ENCODE results near the gene DHRS1. TPM values are rescaled to one million over a fixed set of nuclear protein-coding genes. Genes with fewer than 3 reads are reported as not detected.

DHRS1 gene
- total RNA-seq, 1 experiment from 2014 or later = 34.7 TPM

DNA sequence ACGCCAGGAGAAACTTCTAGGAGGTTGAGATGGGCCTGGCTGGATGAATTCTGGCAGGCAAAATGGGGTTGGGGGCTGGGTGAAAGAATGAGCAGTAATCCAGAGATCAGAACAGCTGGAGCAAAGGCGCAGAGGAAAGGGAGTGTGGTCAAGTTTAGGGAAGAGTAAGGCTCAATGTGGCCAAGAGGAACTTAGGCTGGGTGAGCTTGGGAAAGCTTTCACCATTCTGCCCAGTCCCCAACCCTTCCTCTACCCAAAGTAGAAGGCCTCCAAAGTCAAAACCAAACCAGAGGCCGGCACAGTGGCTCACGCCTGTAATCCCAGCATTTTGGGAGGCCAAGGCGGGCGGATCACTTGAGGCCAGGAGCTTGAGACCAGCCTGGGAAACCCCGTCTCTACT is 17.9 kb downstream of the DHRS1 start (continued):
- TF ChIP-seq CBX3 (IDR thresholded peaks at IDR 0.05; ENCODE audit: low read depth) = no peak
- TF ChIP-seq, protein P1, sequence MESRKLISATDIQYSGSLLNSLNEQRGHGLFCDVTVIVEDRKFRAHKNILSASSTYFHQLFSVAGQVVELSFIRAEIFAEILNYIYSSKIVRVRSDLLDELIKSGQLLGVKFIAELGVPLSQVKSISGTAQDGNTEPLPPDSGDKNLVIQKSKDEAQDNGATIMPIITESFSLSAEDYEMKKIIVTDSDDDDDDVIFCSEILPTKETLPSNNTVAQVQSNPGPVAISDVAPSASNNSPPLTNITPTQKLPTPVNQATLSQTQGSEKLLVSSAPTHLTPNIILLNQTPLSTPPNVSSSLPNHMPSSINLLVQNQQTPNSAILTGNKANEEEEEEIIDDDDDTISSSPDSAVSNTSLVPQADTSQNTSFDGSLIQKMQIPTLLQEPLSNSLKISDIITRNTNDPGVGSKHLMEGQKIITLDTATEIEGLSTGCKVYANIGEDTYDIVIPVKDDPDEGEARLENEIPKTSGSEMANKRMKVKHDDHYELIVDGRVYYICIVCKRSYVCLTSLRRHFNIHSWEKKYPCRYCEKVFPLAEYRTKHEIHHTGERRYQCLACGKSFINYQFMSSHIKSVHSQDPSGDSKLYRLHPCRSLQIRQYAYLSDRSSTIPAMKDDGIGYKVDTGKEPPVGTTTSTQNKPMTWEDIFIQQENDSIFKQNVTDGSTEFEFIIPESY (IDR thresholded peaks at IDR 0.05; ENCODE audit: extremely low read depth, insufficient replicate concordance, low read length) = no peak

DNA sequence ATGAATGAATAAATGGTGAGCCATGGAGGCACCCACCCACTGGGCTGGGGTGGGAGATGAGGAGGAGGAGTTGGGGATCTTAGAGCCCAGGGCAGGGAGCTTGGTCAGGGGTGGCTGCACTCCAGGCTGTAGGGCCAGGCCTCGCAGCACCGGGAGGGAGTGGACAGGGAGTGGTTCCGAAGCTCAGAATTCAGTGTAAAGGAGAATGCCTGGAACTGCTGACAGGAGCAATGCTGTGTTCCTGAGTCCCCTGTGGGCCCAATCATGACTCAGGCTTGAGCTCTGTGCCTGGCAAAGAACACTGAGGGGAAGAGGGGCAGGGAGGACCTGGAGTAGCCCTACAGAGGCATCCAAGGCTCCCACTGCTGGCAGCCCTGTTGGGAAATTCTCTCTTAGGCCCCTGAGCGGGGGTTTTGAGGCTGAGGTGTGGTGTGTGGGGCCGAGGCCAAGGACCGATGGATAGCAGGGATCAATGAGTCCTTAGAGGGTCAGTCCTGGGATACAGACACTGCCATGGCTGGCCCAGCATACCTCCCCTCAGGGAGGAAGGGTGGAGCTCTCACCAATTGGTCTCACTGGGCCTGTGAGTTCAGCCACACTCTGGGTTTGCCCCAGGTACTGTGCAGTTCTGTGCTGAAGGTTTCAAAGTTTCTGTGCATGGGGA is 18.7 kb downstream of the DHRS1 start:
- Histone ChIP-seq H3K9me3 (ENCODE audit: control insufficient read depth in 1 of 2, insufficient read depth in 1 of 2, low read depth in 1 of 2, low read length in 2 of 2) (no peaks in the 10 kb centered on the region), H2AFZ (ENCODE audit: low read depth, low read length, poor library complexity, severe bottlenecking) (no peak overlapping the region), H3K36me3 (ENCODE audit: control insufficient read depth in 1 of 2, insufficient read depth in 2 of 2, low read length in 2 of 2) (no peaks in the 10 kb centered on the region), H3K79me2 (ENCODE audit: insufficient read depth, low read length) (no peaks in the 10 kb centered on the region), H3K4me1 (ENCODE audit: control insufficient read depth in 1 of 2, insufficient read depth in 2 of 2, low read length in 2 of 2) (no peaks in the 10 kb centered on the region), H3K4me3 (replicated peaks in 1 of 2; ENCODE audit: low read depth in 1 of 2, low read length in 2 of 2) (no peak overlapping the region), H4K20me1 (ENCODE audit: insufficient read depth) (no peaks in the 10 kb centered on the region), H3K4me2 (ENCODE audit: low read length) (no peak overlapping the region), H3K9me2 (ENCODE audit: insufficient read depth) (no peaks in the 10 kb centered on the region), H3K9ac (ENCODE audit: low read length) (no peak overlapping the region), H3K27me3 (ENCODE audit: insufficient read depth, low read length) (no peaks in the 10 kb centered on the region), H3K27ac (ENCODE audit: low read depth, low read length) (no peak overlapping the region)
- BruUV-seq (replicated peaks) = no TSS peak
- ATAC-seq (no peak), DNase-seq (ENCODE audit: low read depth, low spot score) (no peak)
- ChIA-PET POLR2A (interaction anchor here (2.3 kb wide), 1 partner anchor 10 kb away, joined by 7 read pairs; the partner anchor contains the start of gene RABGGTA), CTCF (interaction anchor here (1.4 to 2.2 kb wide), 2 partner anchors 10 to 17 kb away, joined by 3 to 12 read pairs; partner anchors contain the start of gene RABGGTA), RAD21 (ENCODE audit: low non-redundant PET in 1 of 2, low total read pairs in 2 of 2, uncharacterized antibody in 2 of 2, unreplicated experiment in 2 of 2) (no interaction called here)
- TF ChIP-seq EZH2 (IDR thresholded peaks at IDR 0.05) = no peak
- TF ChIP-seq FOSL1 (IDR thresholded peaks at IDR 0.05; ENCODE audit: low read depth) = no peak
- TF ChIP-seq CBX3 (IDR thresholded peaks at IDR 0.05; ENCODE audit: low read depth) = no peak
- TF ChIP-seq SIN3A (IDR thresholded peaks at IDR 0.05; ENCODE audit: low read depth) = no peak
- TF ChIP-seq ZFX (IDR thresholded peaks at IDR 0.05) = no peak
- TF ChIP-seq, protein P2, sequence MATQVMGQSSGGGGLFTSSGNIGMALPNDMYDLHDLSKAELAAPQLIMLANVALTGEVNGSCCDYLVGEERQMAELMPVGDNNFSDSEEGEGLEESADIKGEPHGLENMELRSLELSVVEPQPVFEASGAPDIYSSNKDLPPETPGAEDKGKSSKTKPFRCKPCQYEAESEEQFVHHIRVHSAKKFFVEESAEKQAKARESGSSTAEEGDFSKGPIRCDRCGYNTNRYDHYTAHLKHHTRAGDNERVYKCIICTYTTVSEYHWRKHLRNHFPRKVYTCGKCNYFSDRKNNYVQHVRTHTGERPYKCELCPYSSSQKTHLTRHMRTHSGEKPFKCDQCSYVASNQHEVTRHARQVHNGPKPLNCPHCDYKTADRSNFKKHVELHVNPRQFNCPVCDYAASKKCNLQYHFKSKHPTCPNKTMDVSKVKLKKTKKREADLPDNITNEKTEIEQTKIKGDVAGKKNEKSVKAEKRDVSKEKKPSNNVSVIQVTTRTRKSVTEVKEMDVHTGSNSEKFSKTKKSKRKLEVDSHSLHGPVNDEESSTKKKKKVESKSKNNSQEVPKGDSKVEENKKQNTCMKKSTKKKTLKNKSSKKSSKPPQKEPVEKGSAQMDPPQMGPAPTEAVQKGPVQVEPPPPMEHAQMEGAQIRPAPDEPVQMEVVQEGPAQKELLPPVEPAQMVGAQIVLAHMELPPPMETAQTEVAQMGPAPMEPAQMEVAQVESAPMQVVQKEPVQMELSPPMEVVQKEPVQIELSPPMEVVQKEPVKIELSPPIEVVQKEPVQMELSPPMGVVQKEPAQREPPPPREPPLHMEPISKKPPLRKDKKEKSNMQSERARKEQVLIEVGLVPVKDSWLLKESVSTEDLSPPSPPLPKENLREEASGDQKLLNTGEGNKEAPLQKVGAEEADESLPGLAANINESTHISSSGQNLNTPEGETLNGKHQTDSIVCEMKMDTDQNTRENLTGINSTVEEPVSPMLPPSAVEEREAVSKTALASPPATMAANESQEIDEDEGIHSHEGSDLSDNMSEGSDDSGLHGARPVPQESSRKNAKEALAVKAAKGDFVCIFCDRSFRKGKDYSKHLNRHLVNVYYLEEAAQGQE (IDR thresholded peaks at IDR 0.05; ENCODE audit: low read depth) = no peak
- no peak for TF ChIP-seq POLR2A (IDR thresholded peaks at IDR 0.05; ENCODE audit: borderline replicate concordance, extremely low read depth, insufficient read depth, insufficient read length)
- TF ChIP-seq YY1 (IDR thresholded peaks at IDR 0.05; ENCODE audit: extremely low read depth, insufficient replicate concordance, low read depth, low read length) = no peak
- no peak for TF ChIP-seq EGR1 (IDR thresholded peaks at IDR 0.05; ENCODE audit: low read depth)
- no peak for TF ChIP-seq CEBPB (IDR thresholded peaks at IDR 0.05; ENCODE audit: low read depth)
- no peak for TF ChIP-seq POLR2AphosphoS5 (IDR thresholded peaks at IDR 0.05; ENCODE audit: low read depth, low read length)
- TF ChIP-seq EZH2phosphoT487 (IDR thresholded peaks at IDR 0.05; ENCODE audit: borderline replicate concordance) = no peak
- no peak for TF ChIP-seq TCF7L2 (IDR thresholded peaks at IDR 0.05; ENCODE audit: borderline replicate concordance, extremely low read depth, insufficient read depth, insufficient read length)
- intact Hi-C loops (cut with micrococcal nuclease) = no loop called here

All from HCT116 (cell line).